NCI-H2107 (cell line): ENCODE data around the gene WDR5.

Experiments
- DNase-seq: peaks from one replicate; lab custom pipeline; 2025; lab: John Stamatoyannopoulos, UW

The WDR5 gene

DNA sequence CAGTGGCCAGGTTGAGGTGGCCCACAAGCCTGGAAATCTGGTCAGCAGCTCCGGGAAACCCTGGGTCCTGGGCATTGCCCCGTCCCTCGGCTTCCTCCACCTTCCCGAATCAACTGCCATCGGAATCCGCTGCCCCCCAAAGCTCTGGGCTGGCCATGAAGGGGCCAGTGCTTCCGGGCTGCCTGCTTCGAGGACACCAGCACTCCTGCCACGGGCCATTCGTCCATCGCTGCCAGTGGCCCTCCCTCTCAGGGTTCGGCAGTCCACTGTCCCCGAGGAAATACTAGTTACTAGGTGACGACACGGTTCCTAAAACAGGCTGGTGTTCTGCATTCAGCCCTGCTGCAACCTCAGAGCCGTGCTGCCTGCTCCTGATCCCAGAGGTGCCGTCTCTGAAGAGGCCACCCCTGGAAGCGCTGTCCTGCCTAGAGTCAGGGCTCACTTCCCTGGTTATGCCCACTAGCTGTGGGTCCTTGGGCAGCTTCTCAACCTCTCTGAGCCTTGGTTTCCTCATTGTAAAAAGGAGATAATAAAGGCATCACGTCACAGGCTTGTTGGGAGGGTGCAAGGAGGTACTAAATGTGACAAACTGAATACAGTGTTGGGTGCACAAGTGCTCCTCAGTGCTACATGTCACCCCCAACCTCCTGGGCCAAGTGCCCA, 3.5 kb upstream of the WDR5 start:
- no peak for DNase-seq

- no peak for DNase-seq
These were observed 936 bp upstream of the WDR5 start for GRCh38 chr9:134134949-134135342.

DNA sequence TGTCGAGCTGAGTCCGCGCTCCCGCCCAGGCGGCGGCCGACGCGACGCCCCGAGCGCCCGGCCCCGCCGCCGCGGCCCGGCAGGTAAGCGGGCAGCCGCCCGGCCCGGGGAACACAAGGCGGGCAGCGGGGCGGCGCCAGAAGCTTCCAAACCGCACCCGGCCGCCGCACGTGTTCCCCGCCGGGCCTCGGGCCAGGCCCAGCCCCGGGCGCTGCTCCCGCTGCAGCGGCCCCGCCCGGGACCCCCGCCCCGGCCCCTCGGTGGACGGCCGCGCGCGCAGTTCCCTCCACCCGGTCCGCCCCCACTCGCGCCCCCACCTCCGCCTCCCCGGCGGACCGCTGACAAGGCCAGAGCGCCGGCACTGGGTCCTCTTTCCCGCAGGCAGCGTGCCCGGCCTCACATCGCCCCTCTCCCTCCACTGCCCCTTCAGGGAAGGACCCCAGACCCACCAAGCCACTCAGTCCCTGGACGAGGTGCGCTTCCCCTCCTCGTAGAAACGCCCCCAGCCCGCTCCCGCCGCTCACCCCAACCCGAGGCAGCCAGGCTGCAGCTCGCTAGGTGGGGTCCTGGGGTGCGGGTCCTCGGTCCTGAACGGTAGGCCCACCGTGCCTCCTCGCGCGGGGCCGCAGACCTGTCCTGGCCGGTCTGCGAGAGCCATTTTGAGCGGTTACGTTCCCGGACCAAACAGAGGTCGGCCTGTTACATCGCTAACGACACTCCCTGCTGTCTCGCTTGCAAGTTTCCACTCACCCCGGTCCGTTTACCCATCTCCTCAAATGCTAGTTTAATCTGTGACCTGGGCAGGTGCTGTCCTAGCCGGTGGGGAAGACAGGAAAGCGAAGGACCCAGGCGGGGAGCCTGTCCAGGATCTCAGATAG, 475 bp downstream of the WDR5 start:
- no peak for DNase-seq

GRCh38 chr9:134136996-134137299, 1.1 kb downstream of the WDR5 start:
- DNase-seq: no peak

- DNase-seq: no peak
These were observed 2.4 kb downstream of the WDR5 start for GRCh38 chr9:134138292-134138691.

GRCh38 chr9:134139081-134139480, 3.2 kb downstream of the WDR5 start:
- no peak for DNase-seq

- DNase-seq: no peak
These were observed 6.0 kb downstream of the WDR5 start for GRCh38 chr9:134141906-134142305.

DNA sequence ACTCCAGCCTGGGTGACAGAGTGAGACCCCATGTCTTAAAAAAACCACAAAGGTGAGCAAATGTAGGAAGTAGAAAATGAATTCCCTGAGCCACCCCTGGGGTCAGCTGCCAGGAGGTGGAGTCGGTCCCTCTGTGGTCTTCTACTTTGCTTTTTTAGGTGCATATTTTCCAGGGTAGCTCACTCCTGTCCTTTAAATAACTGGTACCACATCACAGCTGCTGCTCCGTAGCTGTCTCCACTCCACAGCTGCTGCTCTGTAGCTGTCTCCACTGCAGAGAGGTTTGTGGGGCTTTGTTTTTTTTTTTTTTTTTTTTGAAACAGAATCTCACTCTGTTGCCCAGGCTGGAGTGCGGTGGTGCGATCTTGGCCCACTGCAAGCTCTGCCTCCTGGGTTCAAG, 8.9 kb downstream of the WDR5 start:
- DNase-seq: no peak

DNA sequence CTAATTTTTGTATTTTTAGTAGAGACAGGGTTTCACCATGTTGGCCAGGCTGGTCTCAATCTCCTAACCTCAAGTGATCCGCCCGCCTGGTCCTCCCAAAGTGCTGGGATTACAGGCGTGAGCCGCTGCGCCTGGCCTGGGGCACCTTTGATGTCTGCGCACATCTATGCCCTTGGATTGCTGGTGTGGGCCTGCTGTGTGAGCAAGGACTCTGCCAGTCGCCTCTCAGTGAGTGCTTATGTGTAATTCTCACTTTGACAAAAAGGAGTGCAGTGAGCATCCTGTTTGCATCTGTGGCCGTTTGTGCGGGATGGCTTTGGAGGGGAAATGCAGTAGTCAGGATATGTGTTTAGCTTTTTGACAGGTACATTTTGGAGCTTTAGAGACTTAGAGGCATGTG, 9.4 kb downstream of the WDR5 start:
- no peak for DNase-seq

DNA sequence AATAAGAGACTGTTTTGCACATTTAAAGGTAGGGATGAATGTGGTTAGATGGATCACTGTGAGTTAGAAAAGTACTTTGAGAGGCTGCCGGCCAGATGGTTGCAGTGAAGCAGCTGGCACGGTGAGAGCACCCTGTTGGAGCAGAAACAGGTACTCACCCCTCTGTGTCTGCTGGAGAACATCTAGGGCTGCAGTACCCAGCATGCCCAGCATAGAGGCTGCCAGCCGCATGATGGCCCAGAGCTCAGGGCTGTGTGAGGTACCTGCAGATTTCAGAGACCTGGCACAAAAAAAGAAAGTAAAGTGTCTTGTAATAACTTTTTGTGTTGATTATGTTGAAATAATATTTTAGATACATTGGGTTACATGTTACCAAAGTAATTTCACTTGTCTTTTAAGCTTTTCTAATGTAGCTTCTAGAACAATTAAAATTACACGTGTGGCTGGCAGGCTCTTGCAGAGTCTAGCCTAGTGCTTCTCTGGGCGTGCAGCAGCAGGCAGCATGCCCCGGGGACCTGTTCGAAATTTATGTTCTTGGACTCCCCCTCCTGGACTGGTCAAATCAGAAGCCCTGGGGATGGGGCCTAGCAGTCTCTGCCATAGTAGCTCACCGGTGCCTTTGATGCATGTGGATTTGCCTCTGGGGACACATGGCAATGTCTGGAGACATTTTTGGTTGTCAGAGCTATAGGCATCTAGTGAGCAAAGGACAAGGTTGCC, 11.1 kb downstream of the WDR5 start:
- no peak for DNase-seq

- DNase-seq: no peak
These were observed 13.5 kb downstream of the WDR5 start for GRCh38 chr9:134149380-134149779.

GRCh38 chr9:134150557-134151214, 14.8 kb downstream of the WDR5 start:
- no peak for DNase-seq

- DNase-seq: no peak
These were observed 16.2 kb downstream of the WDR5 start for GRCh38 chr9:134152022-134152448.

- DNase-seq: no peak
These were observed 16.6 kb downstream of the WDR5 start for GRCh38 chr9:134152488-134152887.

DNA sequence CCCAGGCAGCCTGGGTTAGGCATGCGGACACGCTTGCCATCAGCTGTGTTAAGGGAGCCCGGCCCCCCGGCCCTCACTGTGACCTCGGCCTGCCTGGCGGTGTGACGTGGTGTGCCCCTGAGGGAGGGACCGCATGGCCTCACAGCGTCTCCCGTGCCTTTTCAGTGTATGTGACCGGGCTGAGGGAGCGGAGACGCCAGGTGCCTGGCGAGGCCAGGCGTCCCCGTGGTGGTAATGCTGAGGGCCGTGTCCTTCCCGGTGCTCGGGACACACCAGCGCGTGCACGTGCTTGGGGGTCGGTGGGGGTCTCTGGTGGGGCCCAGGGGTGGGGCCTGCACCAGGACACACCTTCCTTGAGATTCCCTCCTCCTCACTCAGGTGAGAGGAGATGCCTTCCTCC, 17.6 kb downstream of the WDR5 start:
- DNase-seq: no peak

GRCh38 chr9:134154262-134154701, 18.4 kb downstream of the WDR5 start:
- DNase-seq: no peak

- no peak for DNase-seq
These were observed 20.0 kb downstream of the WDR5 start for GRCh38 chr9:134155812-134156377.

- no peak for DNase-seq
These were observed 20.9 kb downstream of the WDR5 start for GRCh38 chr9:134156564-134157377.

- no peak for DNase-seq
These were observed 21.6 kb downstream of the WDR5 start for GRCh38 chr9:134157378-134157885.

- DNase-seq: no peak
These were observed 22.4 kb downstream of the WDR5 start for GRCh38 chr9:134158242-134158641.
